Heart right ventricle (tissue), 16 donors: ENCODE results near the gene CARD19. TPM values are rescaled to one million over a fixed set of nuclear protein-coding genes. Genes with fewer than 3 reads are reported as not detected.

ENCODE experiments used
- ATAC-seq, 8 donors: fragments of 200-7000 bp; cut with Tn5 transposase; one replicate each; pipeline ENCODE4 v1.9.1; 2020; ENCODE audit warnings: mild to moderate bottlenecking in 8 of 8, moderate library complexity in 8 of 8, moderate number of reproducible peaks in 1 of 8
- DNase-seq, 2 donors: peaks; one replicate each; pipeline ENCODE4 v3.0.0-alpha.2; 2020
- H3K27ac ChIP-seq, 10 donors: fragments of 200-600 bp; sonication (generic) in 2 of 10; one replicate each; pipeline versions ENCODE4 v1.5.0 to v1.8.0; 2020 to 2022; ENCODE audit warnings: mild to moderate bottlenecking in 3 of 10
- H3K27me3 ChIP-seq, 7 donors: fragments of 200-600 bp; one replicate each; pipeline ENCODE4 v1.8.0; 2021 to 2022; ENCODE audit warnings: mild to moderate bottlenecking in 2 of 7
- H3K36me3 ChIP-seq, 9 donors: fragments of 200-600 bp; sonication (generic) in 1 of 9; one replicate each; pipeline versions ENCODE4 v1.5.0 to v1.8.0; 2020 to 2022; ENCODE audit warnings: mild to moderate bottlenecking in 2 of 9
- H3K4me1 ChIP-seq, 9 donors: fragments of 200-600 bp; sonication (generic) in 1 of 9; one replicate each; pipeline versions ENCODE4 v1.5.0 to v1.8.0; 2020 to 2022; ENCODE audit warnings: mild to moderate bottlenecking in 4 of 9
- H3K4me3 ChIP-seq, 10 donors: fragments of 200-600 bp; sonication (generic) in 2 of 10; one replicate each; pipeline versions ENCODE4 v1.5.0 to v1.8.0; 2020 to 2022; ENCODE audit warnings: mild to moderate bottlenecking in 7 of 10, moderate library complexity in 2 of 10
- H3K9me3 ChIP-seq, 11 donors: fragments of 200-600 bp in 10 of 11; sonication (generic) in 2 of 11; one replicate each; pipeline versions ENCODE4 v1.5.0 to v1.8.0; 2013 to 2022; ENCODE audit warnings: mild to moderate bottlenecking in 2 of 11, control low read depth in 1 of 11, moderate library complexity in 1 of 11
- WGBS, 2 donors: extraction: QIAGEN DNeasy Blood & Tissue Kit; methylation state at CpG; one replicate each; pipeline ENCODE4 v1.1.7; 2013; ENCODE audit warnings: inconsistent platforms in 1 of 2; 5-methylcytosine and 5-hydroxymethylcytosine counted together
- intact Hi-C, 10 donors: fragments of 100-400 bp; cut with DNase I; formaldehyde crosslinking; loops; one replicate each; pipeline versions ENCODE4 v1.11.1 to v1.14.2; 2022
- polyA plus RNA-seq, 2 donors: library from polyadenylated mRNA; stranded (reverse); fragments of 200-250 nt; gene quantifications; one replicate each; pipeline ENCODE4 v1.2.3, GENCODE V29; 2013
- total RNA-seq, 10 donors: library from RNA; stranded (reverse); fragmentation: NEBNext Ultra II Directional in 3 of 10; extraction: Animal tissue kit (Norgen Biotek cat#: 25700) in 3 of 10; gene quantifications; one replicate each; pipeline versions ENCODE4 v1.2.1 to v1.2.4, GENCODE V29; 2021 to 2023
- TF ChIP-seq, protein P1 (sequence below), 9 donors: fragments of 200-600 bp; sonication (generic) in 2 of 9; IDR thresholded peaks; one replicate each; pipeline versions ENCODE4 v1.5.0 to v1.8.0; 2021 to 2022; ENCODE audit warnings: antibody characterized with exemption in 9 of 9, mild to moderate bottlenecking in 5 of 9, moderate library complexity in 1 of 9
- donor health status: Arrhythmogenic right ventricular cardiomyopathy.
- donor health status: ischemic (EF 13 %, LVEDD 7.1; RV severe dilation, severe dysfunction).
- donor health status: healthy with polysubstance abuse.
- donor health status: DM: no; HTN: yes; CAD: no.
- donor health status: DM: no; HTN: no; CAD: no.
- donor health status: ischemic (EF 25% LVEDD 6.9; RV normal size, moderate dysfunction).
- donor health status: ischemic (EF 25% LVEDD 5.7; RV mildly dilated, moderate dysfunction).
- donor health status: healthy.
- donor health status: DM: yes; HTN: yes; CAD: no.
- donor health status: Ischemic cardiomyopathy.
- donor health status: ischemic (EF 35%, LVEDD 5.7; RV mildly dilated, moderate dysfunction).
- donor health status: nonischemic (EF 11% LVEDD 7.7; RV severe dilation, severe dysfunction).
- donor health status: DM: yes; HTN: yes; CAD: no.
- donor health status: PGD.
- donor health status: ischemic (EF 29% LVEDD 5.4; RV normal size, mild dysfunction).
- donor health status: nonischemic (EF 23%, LVEDD 6.1; RV moderate dilation, normal function).

CARD19 gene
- total and polyA plus RNA-seq, 12 donors = 22.3 to 47.3 (median 26.1) TPM

GRCh38 chr9:93161786-93162562 is 66.0 kb downstream of the CARD19 start:
- Histone ChIP-seq H3K27ac (peak overlapping the region in 3 of 10 donors; percentile 13 to 30 (median 29)), H3K36me3 (no peaks in the 10 kb centered on the region), H3K9me3 (no peaks in the 10 kb centered on the region), H3K4me3 (no peak overlapping the region), H3K4me1 (peaks cover 4 to 34% (median 19%) of the 10 kb centered on the region in 9 donors), H3K27me3 (no peaks in the 10 kb centered on the region)
- TF ChIP-seq, protein P1, sequence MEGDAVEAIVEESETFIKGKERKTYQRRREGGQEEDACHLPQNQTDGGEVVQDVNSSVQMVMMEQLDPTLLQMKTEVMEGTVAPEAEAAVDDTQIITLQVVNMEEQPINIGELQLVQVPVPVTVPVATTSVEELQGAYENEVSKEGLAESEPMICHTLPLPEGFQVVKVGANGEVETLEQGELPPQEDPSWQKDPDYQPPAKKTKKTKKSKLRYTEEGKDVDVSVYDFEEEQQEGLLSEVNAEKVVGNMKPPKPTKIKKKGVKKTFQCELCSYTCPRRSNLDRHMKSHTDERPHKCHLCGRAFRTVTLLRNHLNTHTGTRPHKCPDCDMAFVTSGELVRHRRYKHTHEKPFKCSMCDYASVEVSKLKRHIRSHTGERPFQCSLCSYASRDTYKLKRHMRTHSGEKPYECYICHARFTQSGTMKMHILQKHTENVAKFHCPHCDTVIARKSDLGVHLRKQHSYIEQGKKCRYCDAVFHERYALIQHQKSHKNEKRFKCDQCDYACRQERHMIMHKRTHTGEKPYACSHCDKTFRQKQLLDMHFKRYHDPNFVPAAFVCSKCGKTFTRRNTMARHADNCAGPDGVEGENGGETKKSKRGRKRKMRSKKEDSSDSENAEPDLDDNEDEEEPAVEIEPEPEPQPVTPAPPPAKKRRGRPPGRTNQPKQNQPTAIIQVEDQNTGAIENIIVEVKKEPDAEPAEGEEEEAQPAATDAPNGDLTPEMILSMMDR (IDR thresholded peaks at IDR 0.05) = no peak
- DNase-seq (peak in 1 of 2 donors; percentile 51), ATAC-seq (peak; percentile 64 to 88 (median 86))
- intact Hi-C loops = loop anchor here in 7 of 10 donors (2.0 to 10.0 kb wide), 6 partner anchors 135 to 803 kb away; no protein-coding TSS in a partner anchor
- 57 to 61% methylated on average over 11 of the region's 11 CpGs for WGBS, 2 donors

Other genes starting within 250 kb of the CARD19 start
- 1 to 10 TPM; 4.8 to 7.8 (median 6.6) TPM for gene ZNF484, start 218.2 kb upstream of the CARD19 start, total RNA-seq
- gene ZNF484, start 218.2 kb upstream of the CARD19 start, polyA plus RNA-seq = under 1 TPM; 0.71 to 0.95 TPM
- gene FGD3, start 148.7 kb upstream of the CARD19 start, total RNA-seq = 1 to 10 TPM in 9 of 10 donors, under 1 TPM in 1; 0.40 to 8.5 (median 2.2) TPM
- gene FGD3, start 148.7 kb upstream of the CARD19 start, polyA plus RNA-seq = 1 to 10 TPM; 1.6 to 2.3 TPM
- gene SUSD3, start 37.5 kb upstream of the CARD19 start, total RNA-seq = 1 to 10 TPM in 3 of 10 donors, under 1 TPM in 6, not detected in 1; 0.40 to 2.1 (median 0.79) TPM
- under 1 TPM; 0.74 to 0.88 TPM for gene SUSD3, start 37.5 kb upstream of the CARD19 start, polyA plus RNA-seq
- 10 to 100 TPM; 35.5 to 77.1 (median 41.3) TPM for gene NINJ1, start 38.0 kb downstream of the CARD19 start, total RNA-seq
- gene NINJ1, start 38.0 kb downstream of the CARD19 start, polyA plus RNA-seq = 10 to 100 TPM; 39.8 to 50.3 TPM
- 100 to 1,000 TPM; 138 to 236 (median 200) TPM for gene WNK2, start 87.9 kb downstream of the CARD19 start, total RNA-seq
- gene WNK2, start 87.9 kb downstream of the CARD19 start, polyA plus RNA-seq = 100 to 1,000 TPM in 1 of 2 donors, 10 to 100 TPM in 1; 16.6 to 115 TPM